SH-SY5Y (cell line): ENCODE measurements around the gene ART3.

Experiments used
- GATA2 ChIP-seq: IDR thresholded peaks from 2 replicates; pipeline ENCODE4 v1.6.1; 2011; ENCODE audit warnings: mild to moderate bottlenecking, low read depth, low read length
- GATA3 ChIP-seq: IDR thresholded peaks from 2 replicates; pipeline ENCODE4 v1.6.1; 2011; ENCODE audit warnings: low read depth, mild to moderate bottlenecking, low read length, moderate library complexity

GRCh38 chr4:76120199-76120598, 45.7 kb downstream of the ART3 start:
- TF ChIP-seq GATA2 (no peak), GATA3 (no peak)
